GM23338 (cell line): Measurements from ENCODE around the gene DDX25. TPM values are rescaled to one million over a fixed set of nuclear protein-coding genes. Genes with fewer than 3 reads are reported as not detected.

Experiments
- ATAC-seq: fragments of 200-7000 bp; cut with Tn5 transposase; 3 replicates; pipeline ENCODE4 v1.9.1; 2020
- DNase-seq: peaks from one replicate; pipeline ENCODE4 v3.0.0-alpha.2; 2015; ENCODE audit warnings: low spot score
- H2AFZ ChIP-seq: fragments of 200-600 bp; sonication (generic); 2 replicates; pipeline ENCODE4 v1.8.0; 2016; ENCODE audit warnings: antibody characterized with exemption, mild to moderate bottlenecking, moderate library complexity
- H3F3A ChIP-seq: fragments of 200-600 bp; sonication (generic); replicated peaks from 2 replicates; pipeline ENCODE4 v1.8.0; 2017; ENCODE audit warnings: antibody characterized with exemption, mixed run types, low read depth
- H3K27ac ChIP-seq: fragments of 200-600 bp; sonication (generic); 2 replicates; pipeline ENCODE4 v1.6.1; 2016; ENCODE audit warnings: low read depth
- H3K27me3 ChIP-seq: fragments of 200-600 bp; sonication (generic); 2 replicates; pipeline ENCODE4 v1.8.0; 2016; ENCODE audit warnings: mild to moderate bottlenecking, mixed run types, moderate library complexity; ENCODE audit not compliant: insufficient read depth
- H3K36me3 ChIP-seq: fragments of 200-600 bp; sonication (generic); 2 replicates; pipeline ENCODE4 v1.8.0; 2016; ENCODE audit warnings: mild to moderate bottlenecking; ENCODE audit not compliant: insufficient read depth
- H3K4me1 ChIP-seq: fragments of 200-600 bp; sonication (generic); 2 replicates; pipeline ENCODE4 v1.8.0; 2016; ENCODE audit warnings: mild to moderate bottlenecking, moderate library complexity; ENCODE audit not compliant: insufficient read depth
- H3K4me2 ChIP-seq: fragments of 200-600 bp; sonication (generic); 2 replicates; pipeline ENCODE4 v1.7.1; 2017; ENCODE audit warnings: mixed run types
- H3K4me3 ChIP-seq: fragments of 200-600 bp; sonication (generic); 2 replicates; pipeline ENCODE4 v1.6.1; 2016; ENCODE audit warnings: mixed run types
- H3K79me2 ChIP-seq: fragments of 200-600 bp; sonication (generic); replicated peaks from 2 replicates; pipeline ENCODE4 v1.8.0; 2017; ENCODE audit warnings: mild to moderate bottlenecking; ENCODE audit not compliant: insufficient read depth
- H3K9me2 ChIP-seq: fragments of 200-600 bp; sonication (generic); 2 replicates; pipeline ENCODE4 v1.8.0; 2017; ENCODE audit not compliant: insufficient read depth
- H4K20me1 ChIP-seq: fragments of 200-600 bp; sonication (generic); replicated peaks from 2 replicates; pipeline ENCODE4 v1.8.0; 2017; ENCODE audit warnings: mild to moderate bottlenecking; ENCODE audit not compliant: insufficient read depth
- H3K27ac Mint-ChIP-seq: 2 replicates; pipeline ENCODE4 v1.8.0; 2020; ENCODE audit warnings: inconsistent platforms, mild to moderate bottlenecking, moderate library complexity, mixed read lengths
- H3K27me3 Mint-ChIP-seq: 3 replicates; pipeline ENCODE4 v1.8.0; 2022; ENCODE audit warnings: low read depth, mild to moderate bottlenecking, moderate library complexity, mixed read lengths, inconsistent platforms; ENCODE audit not compliant: insufficient read depth, poor library complexity
- H3K36me3 Mint-ChIP-seq: 3 replicates; pipeline ENCODE4 v1.8.0; 2021; ENCODE audit warnings: low read depth, mild to moderate bottlenecking, inconsistent platforms, moderate library complexity, mixed read lengths
- H3K4me1 Mint-ChIP-seq: 3 replicates; pipeline ENCODE4 v1.8.0; 2020; ENCODE audit warnings: mild to moderate bottlenecking, inconsistent platforms, mixed read lengths
- H3K4me3 Mint-ChIP-seq: 3 replicates; pipeline ENCODE4 v1.8.0; 2021; ENCODE audit warnings: moderate library complexity, mild to moderate bottlenecking, inconsistent platforms, mixed read lengths
- H3K9me3 Mint-ChIP-seq: 3 replicates; pipeline ENCODE4 v1.8.0; 2020; ENCODE audit warnings: moderate library complexity, mild to moderate bottlenecking, inconsistent platforms, mixed read lengths
- CTCF ChIP-seq, 2 experiments: fragments of 200-600 bp in 1 of 2; sonication (generic) in 1 of 2; conservative IDR thresholded peaks; 2 replicates each; pipeline versions ENCODE4 v1.5.1 to v1.6.1; 2016 to 2017; ENCODE audit warnings: antibody characterized with exemption in 2 of 2, low read depth in 2 of 2, mild to moderate bottlenecking in 2 of 2, moderate library complexity in 1 of 2
- ETS1 ChIP-seq: IDR thresholded peaks from 2 replicates; pipeline ENCODE4 v1.6.1; 2016; ENCODE audit warnings: antibody characterized with exemption
- EZH2 ChIP-seq: fragments of 200-600 bp; sonication (generic); IDR thresholded peaks from one replicate; pipeline ENCODE4 v1.8.0; 2017; ENCODE audit warnings: antibody characterized with exemption, mild to moderate bottlenecking, low read depth; ENCODE audit not compliant: unreplicated experiment
- EZH2phosphoT487 ChIP-seq: fragments of 200-600 bp; sonication (generic); IDR thresholded peaks from one replicate; pipeline ENCODE4 v1.8.1; 2018; ENCODE audit warnings: antibody characterized with exemption; ENCODE audit not compliant: unreplicated experiment
- NANOG ChIP-seq: IDR thresholded peaks from 2 replicates; pipeline ENCODE4 v1.6.1; 2016; ENCODE audit warnings: antibody characterized with exemption, borderline replicate concordance
- REST ChIP-seq: IDR thresholded peaks from one replicate; pipeline ENCODE4 v1.6.1; 2018; ENCODE audit warnings: antibody characterized with exemption; ENCODE audit not compliant: unreplicated experiment
- ZNF114 ChIP-seq: fragments of 250-450 bp; sonication (Bioruptor Pico); IDR thresholded peaks from 2 replicates; pipeline ENCODE4 v1.5.0; 2020; ENCODE audit warnings: mild to moderate bottlenecking, moderate library complexity
- ZNF331 ChIP-seq: fragments of 250-450 bp; sonication (Bioruptor Pico); IDR thresholded peaks from 2 replicates; pipeline ENCODE4 v1.5.0; 2020; ENCODE audit warnings: low read depth, mild to moderate bottlenecking, moderate library complexity
- ZNF462 ChIP-seq: fragments of 250-450 bp; sonication (Bioruptor Pico); IDR thresholded peaks from 2 replicates; pipeline ENCODE4 v1.5.0; 2020; ENCODE audit warnings: mild to moderate bottlenecking, moderate library complexity
- polyA plus RNA-seq: library from polyadenylated mRNA; unstranded; fragments of >200 nt; fragmentation: Nextera tagmentation; extraction: Ambion mirVana; gene quantifications from 2 replicates; pipeline ENCODE4 v1.2.1, GENCODE V29; 2016
- total RNA-seq: library from RNA; depleted of rRNA; stranded (reverse); fragments of >200 nt; shearing (Covaris generic); gene quantifications from 2 replicates; pipeline ENCODE4 v1.2.3, GENCODE V29; 2014

Gene DDX25
- total and polyA plus RNA-seq, 2 experiments from 2014 or later, result 20.6 to 23.6 TPM

GRCh38 chr11:125952559-125952958 is 48.3 kb downstream of the DDX25 start:
- Histone ChIP-seq H3K4me3 (no peak overlapping the region), H3K27ac (no peak overlapping the region), H3K9me2 (no peaks in the 10 kb centered on the region), H3K4me1 (peaks cover 2% of the 10 kb centered on the region; the same call in 1 of the 2 replicates), H3K36me3 (no peaks in the 10 kb centered on the region), H3F3A (no peaks in the 10 kb centered on the region), H3K79me2 (no peaks in the 10 kb centered on the region), H3K27me3 (no peaks in the 10 kb centered on the region), H2AFZ (no peak overlapping the region), H4K20me1 (no peaks in the 10 kb centered on the region), H3K4me2 (no peak overlapping the region)
- H3K4me3 Mint-ChIP-seq, result no peak overlapping the region
- no peak for DNase-seq
- H3K9me3 Mint-ChIP-seq, result no peaks in the 10 kb centered on the region; the same call in 2 of the 3 replicates
- H3K27me3 Mint-ChIP-seq, result peaks cover 2% of the 10 kb centered on the region
- H3K36me3 Mint-ChIP-seq, result no peaks in the 10 kb centered on the region; the same call in 2 of the 3 replicates
- peaks cover 9% of the 10 kb centered on the region for H3K4me1 Mint-ChIP-seq
- TF ChIP-seq ETS1 (no peak), ZNF331 (CRISPR knock-in tag) (no peak), EZH2 (no peak)
- ATAC-seq, result no peak
- H3K27ac Mint-ChIP-seq, result no peak overlapping the region

- Histone ChIP-seq H4K20me1 (no peaks in the 10 kb centered on the region), H3K36me3 (no peaks in the 10 kb centered on the region), H2AFZ (no peak overlapping the region), H3K4me1 (peaks cover 4% of the 10 kb centered on the region; the same call in 1 of the 2 replicates), H3K27me3 (no peaks in the 10 kb centered on the region), H3F3A (no peaks in the 10 kb centered on the region), H3K4me2 (no peak overlapping the region), H3K79me2 (no peaks in the 10 kb centered on the region), H3K4me3 (no peak overlapping the region), H3K9me2 (no peaks in the 10 kb centered on the region), H3K27ac (no peak overlapping the region)
- Mint-ChIP-seq H3K4me3 (no peak overlapping the region), H3K4me1 (peaks cover 9% of the 10 kb centered on the region), H3K36me3 (no peaks in the 10 kb centered on the region; the same call in 2 of the 3 replicates), H3K27me3 (peaks cover 4% of the 10 kb centered on the region), H3K27ac (no peak overlapping the region), H3K9me3 (no peaks in the 10 kb centered on the region; the same call in 2 of the 3 replicates)
- no peak for ATAC-seq
- DNase-seq, result no peak
- TF ChIP-seq CTCF (conservative IDR thresholded peaks at IDR 0.05; ENCODE audit: low read depth in 2 of 2), result no peak
- no peak for TF ChIP-seq ZNF462 (CRISPR knock-in tag)
- TF ChIP-seq ZNF331 (CRISPR knock-in tag), result no peak
- no peak for TF ChIP-seq EZH2
- no peak for TF ChIP-seq ZNF114 (CRISPR knock-in tag)
- TF ChIP-seq EZH2phosphoT487, result no peak
- TF ChIP-seq REST, result no peak
- TF ChIP-seq NANOG, result no peak
Measured at GRCh38 chr11:125952973-125953372, 48.7 kb downstream of the DDX25 start.
